PC-9 (cell line): ENCODE measurements around the gene CLPSL2. TPM values are rescaled to one million over a fixed set of nuclear protein-coding genes. Genes with fewer than 3 reads are reported as not detected.

Source experiments
- BruUV-seq: library from RNA; stranded (reverse); fragments of 400-500 nt; replicated peaks from 2 replicates; lab custom pipeline; 2021; lab: Mats Ljungman, UMichigan
- CTCF ChIA-PET: fragments of 300-600 bp; sonication (Branson Sonifier 250); formaldehyde crosslinking; loops from one replicate; lab custom pipeline; 2022; ENCODE audit warnings: antibody characterized with exemption; lab: Charles Lee
- POLR2A ChIA-PET: fragments of 300-600 bp; sonication (Branson Sonifier 250); formaldehyde crosslinking; loops from one replicate; lab custom pipeline; 2022; ENCODE audit warnings: antibody characterized with exemption; ENCODE audit not compliant: unreplicated experiment; lab: Charles Lee
- DNase-seq, 2 experiments: peaks; one replicate each; pipeline versions ENCODE4 v3.0.0 to v3.0.0-alpha.2; 2015 to 2022; ENCODE audit warnings: mixed read lengths in 1 of 2
- H2AFZ ChIP-seq: fragments of 200-600 bp; sonication (generic); 2 replicates; pipeline ENCODE4 v1.8.1; 2017; ENCODE audit warnings: antibody characterized with exemption
- H3F3A ChIP-seq: fragments of 200-600 bp; sonication (generic); 2 replicates; pipeline ENCODE4 v1.8.1; 2017; ENCODE audit warnings: antibody characterized with exemption, mild to moderate bottlenecking, low read depth; ENCODE audit not compliant: insufficient read depth
- H3K27ac ChIP-seq: fragments of 200-600 bp; sonication (generic); 2 replicates; pipeline ENCODE4 v1.6.1; 2016; ENCODE audit warnings: mixed run types
- H3K27me3 ChIP-seq: fragments of 200-600 bp; sonication (generic); 2 replicates; pipeline ENCODE4 v1.6.1; 2016; ENCODE audit warnings: low read depth, mixed run types; ENCODE audit not compliant: insufficient read depth
- H3K36me3 ChIP-seq: fragments of 200-600 bp; sonication (generic); 2 replicates; pipeline ENCODE4 v1.6.1; 2016; ENCODE audit warnings: low read depth, mixed run types
- H3K4me1 ChIP-seq: fragments of 200-600 bp; sonication (generic); replicated peaks from 2 replicates; pipeline ENCODE4 v1.6.1; 2016; ENCODE audit warnings: mixed run types; ENCODE audit not compliant: insufficient read depth
- H3K4me2 ChIP-seq: fragments of 200-600 bp; sonication (generic); 2 replicates; pipeline ENCODE4 v1.6.1; 2017; ENCODE audit warnings: mixed run types
- H3K4me3 ChIP-seq: fragments of 200-600 bp; sonication (generic); 2 replicates; pipeline ENCODE4 v1.6.1; 2016; ENCODE audit warnings: mixed run types
- H3K79me2 ChIP-seq: fragments of 200-600 bp; sonication (generic); 2 replicates; pipeline ENCODE4 v1.6.1; 2017; ENCODE audit warnings: low read depth, mixed run types
- H3K9me2 ChIP-seq: fragments of 200-600 bp; sonication (generic); 2 replicates; pipeline ENCODE4 v1.8.1; 2017; ENCODE audit warnings: mild to moderate bottlenecking; ENCODE audit not compliant: insufficient read depth
- H3K9me3 ChIP-seq: fragments of 200-600 bp; sonication (generic); 2 replicates; pipeline ENCODE4 v1.8.1; 2016; ENCODE audit warnings: low read depth; ENCODE audit not compliant: insufficient read depth
- H4K20me1 ChIP-seq: fragments of 200-600 bp; sonication (generic); 2 replicates; pipeline ENCODE4 v1.8.1; 2017; ENCODE audit not compliant: insufficient read depth
- EZH2 ChIP-seq: fragments of 200-600 bp; sonication (generic); IDR thresholded peaks from 2 replicates; pipeline ENCODE4 v1.8.0; 2017; ENCODE audit warnings: antibody characterized with exemption, low read depth
- intact Hi-C: fragments of 100-400 bp; cut with micrococcal nuclease; formaldehyde crosslinking; loops from one replicate; pipeline ENCODE4 v1.10.0; 2022; ENCODE audit not compliant: unreplicated experiment
- total RNA-seq: library from RNA; stranded (reverse); gene quantifications from 2 replicates; pipeline ENCODE4 v1.2.3, GENCODE V29; 2021
- TF ChIP-seq, protein P1 (sequence below): fragments of 200-600 bp; sonication (generic); conservative IDR thresholded peaks from 2 replicates; pipeline ENCODE4 v1.6.1; 2017; ENCODE audit warnings: mixed run types, antibody characterized with exemption, mild to moderate bottlenecking, moderate library complexity

Gene CLPSL2
- total RNA-seq, 1 experiment from 2014 or later: 0.76 TPM

DNA sequence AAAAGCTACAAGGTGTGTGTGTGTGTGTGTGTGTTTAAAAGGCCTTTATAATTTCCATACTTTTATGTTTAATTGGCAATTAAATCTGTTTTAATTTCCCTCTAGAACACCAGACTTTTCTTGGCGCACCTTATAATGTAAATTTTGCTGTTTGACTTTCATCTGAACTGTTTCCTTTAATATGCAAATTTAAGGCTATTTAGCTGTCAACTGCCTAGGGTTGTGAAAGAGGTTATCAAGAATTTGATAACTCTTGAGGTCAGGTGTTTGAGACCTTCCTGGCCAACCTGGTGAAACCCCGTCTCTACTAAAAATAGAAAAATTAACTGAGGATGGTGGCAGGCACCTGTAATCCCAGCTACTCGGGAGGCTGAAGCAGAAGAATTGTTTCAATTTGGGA, 24.8 kb downstream of the CLPSL2 start:
- ChIA-PET POLR2A (no interaction called here), CTCF (no interaction called here)
- Histone ChIP-seq H3K4me1 (no peaks in the 10 kb centered on the region), H3K4me2 (no peak overlapping the region), H3K9me3 (no peaks in the 10 kb centered on the region), H3K4me3 (no peak overlapping the region), H3K36me3 (no peaks in the 10 kb centered on the region), H3K27ac (no peak overlapping the region), H3K79me2 (no peaks in the 10 kb centered on the region), H3K27me3 (no peaks in the 10 kb centered on the region), H2AFZ (no peak overlapping the region), H3K9me2 (no peaks in the 10 kb centered on the region), H4K20me1 (no peaks in the 10 kb centered on the region), H3F3A (no peaks in the 10 kb centered on the region)
- TF ChIP-seq, protein P1, sequence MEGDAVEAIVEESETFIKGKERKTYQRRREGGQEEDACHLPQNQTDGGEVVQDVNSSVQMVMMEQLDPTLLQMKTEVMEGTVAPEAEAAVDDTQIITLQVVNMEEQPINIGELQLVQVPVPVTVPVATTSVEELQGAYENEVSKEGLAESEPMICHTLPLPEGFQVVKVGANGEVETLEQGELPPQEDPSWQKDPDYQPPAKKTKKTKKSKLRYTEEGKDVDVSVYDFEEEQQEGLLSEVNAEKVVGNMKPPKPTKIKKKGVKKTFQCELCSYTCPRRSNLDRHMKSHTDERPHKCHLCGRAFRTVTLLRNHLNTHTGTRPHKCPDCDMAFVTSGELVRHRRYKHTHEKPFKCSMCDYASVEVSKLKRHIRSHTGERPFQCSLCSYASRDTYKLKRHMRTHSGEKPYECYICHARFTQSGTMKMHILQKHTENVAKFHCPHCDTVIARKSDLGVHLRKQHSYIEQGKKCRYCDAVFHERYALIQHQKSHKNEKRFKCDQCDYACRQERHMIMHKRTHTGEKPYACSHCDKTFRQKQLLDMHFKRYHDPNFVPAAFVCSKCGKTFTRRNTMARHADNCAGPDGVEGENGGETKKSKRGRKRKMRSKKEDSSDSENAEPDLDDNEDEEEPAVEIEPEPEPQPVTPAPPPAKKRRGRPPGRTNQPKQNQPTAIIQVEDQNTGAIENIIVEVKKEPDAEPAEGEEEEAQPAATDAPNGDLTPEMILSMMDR: no peak
- TF ChIP-seq EZH2: no peak
- intact Hi-C loops: no loop called here
- BruUV-seq: no TSS peak
- DNase-seq: no peak

DNA sequence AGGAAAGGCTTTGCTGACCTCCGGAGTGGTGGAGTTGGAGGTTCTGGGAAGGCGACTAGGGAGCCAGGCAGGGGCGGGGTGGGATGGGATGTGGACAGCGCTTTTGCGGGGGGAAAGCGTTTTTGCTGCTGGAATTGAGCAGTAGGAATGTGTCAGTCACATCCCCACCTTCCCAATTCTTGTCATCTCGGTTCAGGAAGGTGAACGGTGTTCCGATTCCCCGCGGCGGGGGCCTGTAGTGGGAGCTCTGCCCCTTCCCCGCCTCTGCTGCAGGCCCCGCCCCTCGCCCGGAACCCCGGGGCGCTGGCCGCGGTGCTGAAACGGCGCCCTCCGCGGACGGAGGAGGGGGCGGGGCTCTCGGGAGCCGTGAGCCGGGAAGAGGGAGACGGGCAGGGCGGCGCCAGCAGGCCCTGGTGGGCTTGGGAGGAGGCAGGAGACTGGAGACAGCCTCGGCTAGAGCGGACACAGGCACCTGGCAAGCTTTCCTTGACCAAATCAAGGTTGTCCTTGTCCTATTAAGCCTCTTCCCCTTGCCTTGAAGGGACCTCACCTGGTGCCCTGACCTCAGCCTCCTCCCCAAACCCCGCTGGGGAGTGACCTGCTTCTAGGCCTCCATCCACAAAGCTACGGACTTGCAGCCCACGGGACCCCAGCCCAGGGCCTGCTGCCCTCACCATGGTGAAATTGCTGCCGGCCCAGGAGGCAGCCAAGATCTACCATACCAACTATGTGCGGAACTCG, 28.8 kb downstream of the CLPSL2 start, which contains the start of gene LHFPL5:
LHFPL5 (plus strand) TSS at position 357 of the 741 bp plus-strand sequence; CDS start at position 676, 319 bp downstream.
- no TSS peak for BruUV-seq
- Histone ChIP-seq H3K27ac (no peak within 1 kb of the TSS), H4K20me1 (no peaks in the 10 kb centered on the region), H3K79me2 (no peaks in the 10 kb centered on the region), H3K36me3 (no peaks in the 10 kb centered on the region), H3K4me1 (peaks cover 3% of the 10 kb centered on the region), H3K4me2 (peak within 1 kb of the TSS; percentile 73), H3K9me3 (no peaks in the 10 kb centered on the region), H2AFZ (peak within 1 kb of the TSS; percentile 74), H3K27me3 (no peaks in the 10 kb centered on the region), H3F3A (peaks cover 2% of the 10 kb centered on the region; the same call in 1 of the 2 replicates), H3K9me2 (no peaks in the 10 kb centered on the region), H3K4me3 (peak within 1 kb of the TSS; percentile 49; the same call in 1 of the 2 replicates)
- TF ChIP-seq EZH2: no peak
- TF ChIP-seq, protein P1: no peak
- intact Hi-C loops: no loop called here
- DNase-seq: peak in 1 of 2 experiments; percentile 58
- POLR2A ChIA-PET: no interaction called here
- CTCF ChIA-PET: no interaction called here

DNA sequence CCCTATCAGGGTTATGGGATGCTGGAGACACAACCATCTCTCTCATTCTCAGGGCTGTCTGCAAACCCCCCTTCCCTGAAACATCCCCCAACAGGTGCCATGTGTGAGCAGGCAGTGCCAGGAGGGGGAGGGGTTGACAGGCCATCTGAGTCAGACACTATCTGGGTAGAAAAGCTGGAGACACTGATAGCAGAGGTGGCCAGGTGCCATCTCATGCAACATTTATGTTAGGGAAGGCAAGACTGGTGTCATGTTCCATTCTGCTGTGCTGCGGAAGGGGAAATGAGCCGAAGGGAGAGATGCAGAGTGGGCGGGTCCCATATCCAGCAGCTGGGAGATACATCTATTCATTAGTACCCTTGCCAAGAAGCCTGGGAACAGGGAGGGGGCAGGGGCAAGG, 32.3 kb downstream of the CLPSL2 start:
- Histone ChIP-seq H3K9me2 (no peaks in the 10 kb centered on the region), H3K27me3 (no peaks in the 10 kb centered on the region), H2AFZ (no peak overlapping the region), H3K9me3 (no peaks in the 10 kb centered on the region), H4K20me1 (no peaks in the 10 kb centered on the region), H3K27ac (no peak overlapping the region), H3F3A (peaks cover 21% of the 10 kb centered on the region), H3K79me2 (no peaks in the 10 kb centered on the region), H3K4me3 (no peak overlapping the region), H3K36me3 (no peaks in the 10 kb centered on the region), H3K4me1 (peaks cover 22% of the 10 kb centered on the region), H3K4me2 (no peak overlapping the region)
- BruUV-seq: no TSS peak
- CTCF ChIA-PET: interaction anchor here (0.7 kb wide), 1 partner anchor 17 kb away, joined by 4 read pairs; no protein-coding TSS in a partner anchor
- intact Hi-C loops: no loop called here
- TF ChIP-seq, protein P1: no peak
- TF ChIP-seq EZH2: no peak
- POLR2A ChIA-PET: no interaction called here
- no peak for DNase-seq
